ENCODE results near the gene F12.
A peak's percentile ranks its signal among the peaks of the same experiment; 100 is the strongest.

F12 gene

GRCh38 chr5:177359451-177359851 lies 49.9 kb downstream of the F12 start:
- DNase-seq, result no peak

DNA sequence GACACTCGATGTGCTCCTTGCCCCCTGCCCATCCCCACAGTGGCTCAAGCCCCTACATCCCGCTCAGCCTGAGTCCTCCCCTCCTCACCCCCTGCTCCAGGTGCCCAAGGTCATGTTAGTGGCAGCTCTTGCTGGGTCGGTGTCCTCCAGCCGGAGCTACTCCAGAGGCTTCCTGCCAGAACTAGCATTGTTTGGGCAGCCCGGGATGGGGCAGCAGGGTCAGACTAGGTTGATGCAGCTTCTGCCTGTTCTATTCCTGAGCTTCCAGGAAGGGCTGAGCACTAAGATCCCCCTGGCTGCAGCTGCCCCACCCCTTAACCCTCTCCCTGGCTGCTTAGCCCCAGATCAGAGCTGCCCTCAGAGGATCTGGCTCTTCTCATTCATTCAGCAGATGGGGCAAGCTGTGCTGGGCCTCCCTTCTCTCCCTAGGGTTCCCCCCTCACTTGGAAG lies 51.0 kb downstream of the F12 start:
- DNase-seq, result no peak

GRCh38 chr5:177357459-177358351 lies 51.7 kb downstream of the F12 start, which contains the start of gene RGS14:
TSS of gene RGS14 (plus strand) at chr5:177357924. CDS start at chr5:177358025, 101 bp downstream.
- DNase-seq, result peak in 9 of 58 donors; percentile 5 to 54 (median 27)

GRCh38 chr5:177357146-177357458 lies 52.3 kb downstream of the F12 start:
- no peak for DNase-seq

- DNase-seq, result no peak
Measured at GRCh38 chr5:177356746-177357145, 52.6 kb downstream of the F12 start.

DNA sequence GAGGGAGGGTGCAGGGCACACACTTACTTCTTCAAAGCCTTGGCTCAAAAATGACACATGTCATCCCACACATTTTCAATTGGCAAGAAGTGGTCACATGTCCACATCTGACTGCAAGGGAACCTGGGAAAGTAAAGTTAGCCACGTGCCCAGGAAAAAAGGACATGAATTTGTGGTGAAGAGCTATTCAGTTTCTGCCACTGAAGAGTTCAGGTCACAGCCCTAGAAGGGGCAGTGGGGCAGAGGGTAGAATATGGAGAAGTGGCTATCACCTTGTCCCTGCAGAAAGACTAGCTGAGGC lies 53.5 kb downstream of the F12 start:
- DNase-seq, result no peak

- DNase-seq, result no peak
Measured at GRCh38 chr5:177355162-177355867, 54.0 kb downstream of the F12 start.

- no peak for DNase-seq
Measured at GRCh38 chr5:177354711-177355110, 54.7 kb downstream of the F12 start.

GRCh38 chr5:177354256-177354655 lies 55.1 kb downstream of the F12 start:
- no peak for DNase-seq

DNA sequence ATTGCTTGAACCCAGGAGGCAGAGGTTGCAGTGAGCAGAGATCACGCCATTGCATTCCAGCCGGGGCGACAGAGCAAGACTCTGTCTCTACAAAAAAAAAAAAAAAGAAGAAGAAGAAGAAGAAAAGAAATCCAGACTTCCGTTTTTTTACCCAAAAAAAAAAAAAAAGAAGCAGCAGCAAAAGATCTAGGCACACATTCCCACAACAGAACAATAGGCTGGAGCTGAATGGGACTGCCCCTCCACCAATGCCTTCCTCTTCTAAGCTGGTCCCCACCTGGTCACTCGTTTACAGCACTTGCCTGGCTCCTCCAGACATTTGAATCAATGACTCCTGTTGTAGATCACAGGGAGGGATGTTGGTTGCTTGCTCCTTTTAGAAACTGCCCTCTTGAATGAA lies 56.3 kb downstream of the F12 start:
- DNase-seq, result no peak

Measured in anterior cingulate cortex (tissue), 58 donors.